Upper lobe of right lung (tissue), 1 donor: ENCODE measurements around the gene SMIM43. TPM values are rescaled to one million over a fixed set of nuclear protein-coding genes. Genes with fewer than 3 reads are reported as not detected.

Source experiments
- ATAC-seq: fragments of 200-7000 bp; cut with Tn5 transposase; one replicate; pipeline ENCODE4 v1.9.1; 2020; ENCODE audit warnings: mild to moderate bottlenecking, moderate library complexity
- DNase-seq: peaks from one replicate; pipeline ENCODE4 v3.0.0-alpha.2; 2020
- H3K27ac ChIP-seq: fragments of 200-600 bp; one replicate; pipeline ENCODE4 v1.8.0; 2022
- H3K27me3 ChIP-seq: fragments of 200-600 bp; one replicate; pipeline ENCODE4 v1.8.0; 2022; ENCODE audit warnings: mild to moderate bottlenecking
- H3K36me3 ChIP-seq: fragments of 200-600 bp; one replicate; pipeline ENCODE4 v1.8.0; 2022
- H3K4me1 ChIP-seq: fragments of 200-600 bp; one replicate; pipeline ENCODE4 v1.8.0; 2022
- H3K4me3 ChIP-seq: fragments of 200-600 bp; one replicate; pipeline ENCODE4 v1.8.0; 2022; ENCODE audit warnings: mild to moderate bottlenecking
- H3K9me3 ChIP-seq: fragments of 200-600 bp; one replicate; pipeline ENCODE4 v1.8.0; 2022
- CTCF ChIP-seq: fragments of 200-600 bp; IDR thresholded peaks from one replicate; pipeline ENCODE4 v1.8.0; 2022; ENCODE audit warnings: antibody characterized with exemption
- intact Hi-C: fragments of 100-400 bp; cut with DNase I; formaldehyde crosslinking; loops from one replicate; pipeline ENCODE4 v1.11.0; 2022
- total RNA-seq: library from RNA; stranded (reverse); fragmentation: NEBNext Ultra II Directional; extraction: Animal tissue kit (Norgen Biotek cat#: 25700); gene quantifications from one replicate; pipeline ENCODE4 v1.2.1, GENCODE V29; 2021
- donor health status: DM: no; HTN: yes; CAD: no; lungs with severe emphysema.

Gene SMIM43
- total RNA-seq, 1 donor from 2014 or later, result not detected

GRCh38 chr4:121712001-121712651 is 52.8 kb downstream of the SMIM43 start:
- no peak overlapping the region for H3K27ac ChIP-seq
- TF ChIP-seq CTCF, result no peak
- H3K9me3 ChIP-seq, result no peaks in the 10 kb centered on the region
- no peaks in the 10 kb centered on the region for H3K36me3 ChIP-seq
- ATAC-seq (no peak), DNase-seq (no peak)
- no peaks in the 10 kb centered on the region for H3K27me3 ChIP-seq
- intact Hi-C loops, result no loop called here
- H3K4me3 ChIP-seq, result peak overlapping the region; percentile 5
- peaks cover 5% of the 10 kb centered on the region for H3K4me1 ChIP-seq

- H3K4me3 ChIP-seq, result peak overlapping the region; percentile 5
- H3K4me1 ChIP-seq, result peaks cover 5% of the 10 kb centered on the region
- ATAC-seq (peak; percentile 98), DNase-seq (peak; percentile 86)
- H3K27ac ChIP-seq, result peak overlapping the region; percentile 27
- no peaks in the 10 kb centered on the region for H3K27me3 ChIP-seq
- TF ChIP-seq CTCF, result no peak
- H3K9me3 ChIP-seq, result no peaks in the 10 kb centered on the region
- H3K36me3 ChIP-seq, result no peaks in the 10 kb centered on the region
- intact Hi-C loops, result no loop called here
These were observed 53.5 kb downstream of the SMIM43 start for GRCh38 chr4:121711263-121712000.

- H3K27ac ChIP-seq, result no peak overlapping the region
- ATAC-seq, result no peak
- H3K4me1 ChIP-seq, result peaks cover 5% of the 10 kb centered on the region
- no peak overlapping the region for H3K4me3 ChIP-seq
- no peak for DNase-seq
- H3K36me3 ChIP-seq, result no peaks in the 10 kb centered on the region
- TF ChIP-seq CTCF, result no peak
- H3K27me3 ChIP-seq, result no peaks in the 10 kb centered on the region
- intact Hi-C loops, result no loop called here
- no peaks in the 10 kb centered on the region for H3K9me3 ChIP-seq
These were observed 55.1 kb downstream of the SMIM43 start for GRCh38 chr4:121709766-121710405.

Other genes starting within 250 kb of the SMIM43 start
- 382 TPM for gene ANXA5, start 68.2 kb downstream of the SMIM43 start, total RNA-seq
- 15.8 TPM for gene EXOSC9, start 36.2 kb upstream of the SMIM43 start, total RNA-seq
- gene CCNA2, start 58.7 kb upstream of the SMIM43 start, total RNA-seq, result 1.2 TPM
- gene BBS7, start 105.3 kb upstream of the SMIM43 start, total RNA-seq, result 14.5 TPM
- gene TRPC3, start 186.9 kb upstream of the SMIM43 start, total RNA-seq, result 2.1 TPM